G401 (cell line): ENCODE measurements around the gene NFASC. TPM values are rescaled to one million over a fixed set of nuclear protein-coding genes. Genes with fewer than 3 reads are reported as not detected.

Experiments used
- DNase-seq: peaks from one replicate; pipeline ENCODE4 v3.0.0-alpha.2; 2015; ENCODE audit warnings: low spot score
- in situ Hi-C: cut with HindIII; loops from 2 replicates; pipeline ENCODE4 v1.10.0; 2016; ENCODE audit warnings: low sequenced_read_pairs, mixed read lengths
- total RNA-seq: library from RNA; depleted of rRNA; stranded (reverse); fragments of >200 nt; shearing (Covaris generic); gene quantifications from 2 replicates; pipeline ENCODE4 v1.2.3, GENCODE V29; 2014

Gene NFASC
- total RNA-seq, 1 experiment from 2014 or later = not detected

DNA sequence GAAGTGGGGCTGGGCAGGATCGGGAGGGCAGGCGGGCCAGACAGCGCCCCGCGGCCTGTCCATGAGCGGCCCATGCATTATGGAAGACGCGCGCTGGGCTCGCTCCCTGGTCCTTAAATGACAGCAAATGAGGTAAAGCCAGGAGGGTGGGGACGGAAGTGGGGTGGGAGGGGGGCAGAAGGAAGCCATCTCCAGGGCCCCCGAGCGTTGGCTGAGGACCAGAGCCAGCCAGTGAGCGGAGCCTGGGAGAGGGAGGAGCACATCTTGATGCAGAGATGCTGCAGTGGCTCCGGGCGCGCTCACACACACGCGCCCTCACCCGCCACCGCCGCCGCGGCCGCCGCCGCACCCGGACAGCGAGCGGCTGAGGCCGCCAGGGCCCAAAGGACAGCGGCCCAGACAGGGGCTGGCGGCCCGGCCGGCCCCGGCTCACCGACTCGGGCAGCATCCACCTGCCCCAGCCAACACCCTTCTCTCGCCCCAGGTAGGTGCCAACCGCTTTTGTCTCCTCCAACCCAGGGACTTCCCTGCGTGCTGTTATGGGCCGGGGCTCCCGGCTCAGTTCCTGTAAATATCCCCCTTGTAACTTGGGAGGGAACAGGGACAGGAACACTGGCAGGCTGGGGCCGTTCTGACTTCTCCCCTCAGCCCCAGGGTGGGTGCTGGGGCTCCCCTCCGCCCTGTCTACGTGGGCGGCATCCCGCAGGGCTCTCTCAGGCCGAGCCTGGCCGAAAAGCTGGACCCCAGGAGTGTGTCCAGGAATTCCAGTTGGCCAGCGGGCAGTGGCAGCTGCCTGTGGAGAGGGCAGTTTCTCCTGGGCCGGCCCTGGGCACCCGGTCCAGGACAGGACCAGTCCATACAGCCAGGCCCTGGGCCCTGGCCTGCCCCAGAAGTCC lies 172.5 kb downstream of the NFASC start, which contains the start of gene CNTN2:
Gene CNTN2, plus strand, starts transcription at position 302 of the 896 bp plus-strand sequence. CDS start 9,974 bp downstream, outside the sequence.
- peak; percentile 84 for DNase-seq
- in situ Hi-C loops = no loop called here

DNA sequence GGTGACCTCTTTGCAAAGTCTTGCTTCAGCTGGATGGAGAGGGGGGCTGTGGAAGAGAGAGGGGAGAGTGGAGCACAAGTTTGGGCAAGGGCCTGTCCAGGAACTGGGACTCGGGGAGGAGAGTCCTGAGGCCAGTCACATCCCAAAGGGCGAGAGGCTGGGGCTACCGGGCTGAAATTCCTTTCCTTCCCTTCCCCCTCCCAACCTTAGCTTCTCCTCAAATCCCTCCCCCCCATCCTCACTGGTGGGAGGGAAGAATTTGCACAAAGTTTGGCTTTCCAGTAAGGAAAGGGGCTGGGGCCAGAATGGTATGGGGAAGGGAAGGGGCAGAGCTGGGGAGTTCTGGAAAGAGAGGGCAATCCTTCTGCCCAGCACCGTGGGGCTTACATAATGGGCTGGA lies 173.2 kb downstream of the NFASC start:
- DNase-seq = peak; percentile 37
- in situ Hi-C loops = no loop called here

DNA sequence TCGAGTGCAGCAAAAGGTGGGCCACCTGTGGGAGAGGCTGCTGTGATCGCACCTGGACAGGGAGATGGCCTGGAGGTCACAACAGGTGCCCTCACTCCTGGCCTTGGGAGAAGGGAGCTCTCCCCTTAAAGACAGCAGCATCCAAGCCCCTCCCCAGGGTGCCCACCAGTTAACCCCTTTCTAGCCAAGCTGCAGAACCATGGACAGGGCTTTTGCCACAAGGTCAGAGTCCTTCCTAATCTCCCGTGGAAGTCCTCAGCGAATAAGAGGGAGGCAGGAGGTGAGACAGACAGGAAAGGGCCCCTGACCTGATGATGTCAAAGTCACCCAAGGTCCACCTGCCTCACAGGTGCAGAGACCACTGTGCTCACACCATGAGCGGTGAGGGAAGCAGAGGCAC lies 174.1 kb downstream of the NFASC start:
- in situ Hi-C loops = no loop called here
- DNase-seq = no peak

DNA sequence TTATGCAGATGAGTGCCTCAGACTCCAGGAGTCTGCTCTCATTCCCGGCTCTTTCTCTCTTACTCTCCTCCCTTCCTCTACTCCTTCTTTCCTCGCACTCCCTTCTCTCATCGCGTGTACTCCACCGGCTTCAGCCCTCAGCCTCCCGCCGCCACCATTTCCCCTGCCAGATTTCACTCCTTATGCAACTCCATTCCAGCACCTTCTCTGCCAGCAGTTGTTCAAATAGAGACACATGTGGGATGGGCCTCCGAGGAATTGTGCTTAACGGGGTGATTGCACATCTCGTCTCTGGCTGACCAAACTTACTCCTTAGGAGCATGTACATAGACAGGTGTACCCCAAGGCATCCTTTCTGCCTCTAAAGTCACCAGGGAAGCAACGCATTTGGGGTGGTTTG lies 174.5 kb downstream of the NFASC start:
- in situ Hi-C loops = no loop called here

DNA sequence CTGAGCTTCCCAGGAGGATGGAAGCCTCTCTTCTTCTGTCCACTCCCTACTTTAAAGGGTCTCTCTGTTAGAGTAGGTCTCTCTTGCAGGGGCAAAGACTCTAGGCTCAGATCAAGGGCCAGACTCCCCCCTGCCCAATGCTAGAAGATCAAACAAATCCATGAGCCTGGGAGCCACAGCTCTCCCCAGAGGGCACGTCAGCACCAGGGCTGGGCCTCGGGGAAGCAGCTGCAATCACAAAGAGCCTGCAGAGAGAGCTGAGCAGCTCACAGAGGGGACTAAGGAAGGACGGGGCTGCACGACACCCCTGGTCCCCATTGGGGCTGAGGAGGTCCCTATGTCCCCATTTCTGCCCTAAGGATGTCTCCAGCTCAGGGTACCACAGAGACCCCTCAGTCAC lies 176.2 kb downstream of the NFASC start:
- in situ Hi-C loops = no loop called here
- DNase-seq = no peak

More for the DNA sequence above, 174.5 kb downstream of the NFASC start:
- DNase-seq = peak; percentile 35

DNA sequence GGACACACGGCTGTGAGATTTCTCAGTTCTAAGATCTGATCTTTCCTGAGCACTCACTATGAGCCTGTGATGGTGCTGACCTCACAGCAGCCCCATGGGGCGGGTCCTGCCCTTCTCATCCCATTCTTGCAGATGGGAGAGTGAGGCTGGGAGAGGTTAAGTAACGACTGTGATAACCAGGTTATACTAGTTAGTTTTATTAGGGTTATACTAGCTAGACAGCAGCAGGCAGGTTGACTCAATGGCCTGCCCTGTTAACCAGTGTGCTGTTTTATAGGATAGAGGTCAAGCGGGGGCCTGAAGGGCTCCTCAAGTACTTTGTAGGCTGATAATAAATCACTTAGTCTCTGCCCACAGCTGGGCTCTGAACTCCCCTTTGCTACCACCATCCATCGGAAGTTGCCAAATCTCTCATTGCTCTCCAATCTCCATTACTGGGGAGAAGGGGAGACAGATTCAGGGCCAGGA lies 177.1 kb downstream of the NFASC start:
- no peak for DNase-seq
- in situ Hi-C loops = no loop called here

DNA sequence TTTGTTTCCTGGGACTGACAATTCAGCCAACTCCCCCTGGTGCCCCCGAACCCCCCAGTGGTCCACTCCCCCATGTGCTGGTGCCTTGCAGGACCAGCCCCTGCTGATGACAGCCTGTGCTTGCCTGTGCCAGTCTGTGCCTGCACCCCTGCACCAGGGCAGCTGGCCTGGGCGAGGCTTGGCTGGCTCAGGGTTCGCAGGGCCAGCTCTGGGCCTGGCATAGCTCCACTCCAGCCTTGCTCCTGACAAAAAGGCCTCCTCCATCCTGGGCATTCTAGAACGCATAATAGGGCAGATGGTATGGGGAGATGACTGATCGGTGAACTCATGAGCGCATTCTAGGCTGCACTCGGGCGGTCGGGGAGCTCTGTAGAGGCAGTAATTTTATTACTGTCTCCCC lies 177.7 kb downstream of the NFASC start:
- DNase-seq = peak; percentile 93
- in situ Hi-C loops = no loop called here

DNA sequence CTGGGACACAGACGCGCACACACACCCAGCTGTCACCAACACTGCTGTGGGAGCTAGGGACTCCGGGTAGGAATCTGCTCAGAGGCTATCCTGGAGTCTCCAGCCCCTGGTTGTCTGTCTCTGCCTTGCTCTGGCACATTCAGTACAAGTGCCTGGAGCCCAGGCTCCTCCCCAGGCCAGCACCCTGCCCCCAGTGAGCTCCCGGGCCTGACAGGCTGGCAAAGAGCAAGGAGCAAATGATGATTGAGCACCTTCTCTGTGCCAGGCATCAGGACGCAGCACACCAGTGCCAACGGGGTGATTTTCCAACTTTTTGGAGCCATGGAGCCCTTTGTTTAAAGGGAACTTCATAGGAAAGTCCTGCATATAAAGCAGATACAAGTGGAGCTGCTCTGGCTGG lies 178.8 kb downstream of the NFASC start:
- in situ Hi-C loops = no loop called here
- DNase-seq = no peak

DNA sequence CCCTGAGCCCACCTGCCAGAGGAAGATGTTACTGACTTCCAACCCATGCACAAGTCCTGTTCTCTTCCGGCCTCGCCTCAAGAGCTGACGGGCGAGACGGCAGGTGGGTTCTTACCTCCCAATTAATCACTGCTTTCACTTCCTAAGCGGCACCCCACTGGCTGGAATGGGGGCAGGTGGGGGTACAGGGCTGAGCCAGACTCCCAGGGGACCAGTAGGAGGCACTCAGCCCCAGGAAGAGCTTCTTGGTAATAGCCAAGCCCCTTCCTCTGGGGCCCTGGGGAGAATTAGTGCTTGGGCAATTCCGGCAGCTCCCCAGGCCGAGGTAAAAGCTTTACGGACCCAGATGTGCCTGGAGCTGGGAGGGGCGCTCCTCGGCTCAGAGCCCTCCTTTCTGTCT lies 182.0 kb downstream of the NFASC start:
- in situ Hi-C loops = no loop called here
- DNase-seq = no peak

DNA sequence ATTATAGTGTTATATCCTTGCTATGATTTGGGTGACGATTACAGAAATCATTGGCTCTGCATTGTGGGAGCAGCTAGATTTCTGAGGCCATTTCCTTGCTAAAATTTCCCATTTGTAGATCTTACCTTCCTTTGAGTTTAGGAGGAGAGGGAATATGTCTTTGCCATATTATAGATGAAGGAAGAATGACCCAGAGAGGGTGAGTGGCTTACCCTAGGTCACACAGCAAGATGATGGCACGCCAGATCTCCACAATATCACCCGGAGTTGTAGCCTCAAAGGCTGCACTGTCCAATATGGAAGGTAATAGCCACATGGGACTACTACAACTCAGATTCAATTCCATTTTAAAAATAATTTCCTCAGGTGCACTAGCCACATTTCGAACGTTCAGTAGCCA lies 182.6 kb downstream of the NFASC start:
- in situ Hi-C loops = no loop called here
- no peak for DNase-seq

DNA sequence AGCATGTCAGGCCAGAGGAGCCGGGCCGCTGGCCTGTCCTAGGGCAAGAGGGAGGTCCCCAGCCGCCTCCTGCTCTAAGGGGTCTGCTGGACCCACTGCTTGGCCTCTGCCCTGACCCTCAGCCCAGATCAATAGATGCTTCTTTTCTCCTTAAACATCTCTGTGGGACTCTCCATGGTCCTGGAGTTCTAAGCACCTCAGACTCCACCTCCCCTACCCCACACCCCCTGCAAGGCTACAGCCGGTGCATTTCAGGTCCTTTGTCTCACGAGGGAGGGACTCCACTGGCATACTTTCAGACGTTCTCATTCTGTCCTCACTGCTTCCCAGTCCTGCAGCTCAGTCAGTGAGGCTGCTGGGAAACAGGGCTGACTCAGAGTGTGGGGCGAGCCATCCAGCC lies 183.4 kb downstream of the NFASC start:
- DNase-seq = no peak
- in situ Hi-C loops = no loop called here

DNA sequence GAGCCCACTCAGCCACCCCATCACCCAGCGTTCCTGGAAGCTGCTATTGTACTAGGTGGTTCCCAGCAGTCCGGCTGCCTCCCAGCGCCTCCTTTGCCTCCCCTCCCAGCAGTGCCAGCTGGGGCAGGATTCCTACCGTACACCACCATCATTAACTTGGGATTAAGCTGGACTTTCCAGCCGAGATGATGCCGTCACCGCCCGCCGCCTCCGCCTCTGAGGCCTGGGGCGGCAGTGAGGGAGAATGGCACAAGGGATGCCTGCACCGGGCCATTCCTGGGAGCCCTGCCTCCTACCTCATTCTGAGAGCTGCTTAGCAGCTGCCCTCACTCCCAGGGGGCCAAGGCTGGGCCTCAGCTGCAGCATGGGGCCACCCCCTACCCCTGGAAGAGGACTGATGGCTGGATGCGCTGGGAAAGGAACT lies 185.5 kb downstream of the NFASC start:
- DNase-seq = no peak
- in situ Hi-C loops = no loop called here

DNA sequence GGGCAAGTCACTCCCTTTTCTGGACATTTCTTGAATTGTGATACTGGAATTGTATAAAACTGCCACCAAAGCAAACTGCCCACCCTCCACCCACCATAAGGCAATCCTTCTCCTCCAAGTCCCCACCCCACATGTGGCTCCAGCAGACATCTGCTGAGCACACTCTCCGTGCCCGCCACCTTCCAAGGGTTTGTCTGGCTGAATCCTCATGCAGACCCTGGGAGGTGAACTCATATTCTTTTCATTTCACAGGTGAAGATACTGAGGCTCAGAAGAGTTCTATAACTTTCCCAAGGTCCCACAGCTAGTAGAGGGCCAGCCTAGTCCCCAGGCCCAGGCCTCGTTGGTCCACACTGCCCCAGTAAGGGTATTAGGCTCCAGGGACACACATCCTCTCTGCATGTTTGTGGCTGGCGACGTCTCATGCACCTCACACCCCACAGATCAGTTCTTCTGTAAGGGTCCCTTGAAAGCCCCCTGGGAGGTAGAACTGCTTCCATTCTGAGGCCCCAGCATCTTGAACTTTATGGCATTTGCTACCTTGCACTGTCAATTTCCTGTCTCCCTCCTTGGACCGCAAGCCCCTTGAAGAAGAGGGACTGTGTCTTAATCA lies 186.4 kb downstream of the NFASC start:
- DNase-seq = no peak
- in situ Hi-C loops = no loop called here

DNA sequence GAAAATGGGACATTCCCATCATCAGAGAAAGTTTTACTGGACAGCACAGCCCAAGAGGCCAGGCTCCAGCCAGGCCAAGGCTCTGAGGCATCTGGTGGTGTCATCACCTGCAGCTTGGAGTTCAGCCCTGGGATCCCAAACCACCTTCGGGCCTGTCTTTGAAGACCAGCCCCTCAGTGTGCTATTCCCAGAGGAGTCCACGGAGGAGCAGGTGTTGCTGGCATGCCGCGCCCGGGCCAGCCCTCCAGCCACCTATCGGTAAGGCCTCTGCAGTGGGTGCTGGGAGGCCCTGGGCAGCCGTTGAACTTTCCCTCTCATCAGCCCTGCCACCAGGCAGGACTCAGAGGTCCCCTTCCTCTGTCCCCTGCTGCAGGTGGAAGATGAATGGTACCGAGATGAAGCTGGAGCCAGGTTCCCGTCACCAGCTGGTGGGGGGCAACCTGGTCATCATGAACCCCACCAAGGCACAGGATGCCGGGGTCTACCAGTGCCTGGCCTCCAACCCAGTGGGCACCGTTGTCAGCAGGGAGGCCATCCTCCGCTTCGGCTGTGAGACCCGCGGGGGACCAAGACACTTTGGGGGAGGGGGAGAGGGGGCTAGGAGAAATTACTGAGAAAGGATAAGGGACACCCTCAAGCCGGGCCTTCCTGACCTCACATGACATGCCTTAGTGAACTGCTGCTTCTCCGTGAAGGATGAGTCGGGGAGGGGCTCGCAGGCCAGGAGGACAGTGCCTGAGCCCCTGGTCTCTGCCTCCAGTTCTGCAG lies 187.3 kb downstream of the NFASC start:
- in situ Hi-C loops = no loop called here
- no peak for DNase-seq

DNA sequence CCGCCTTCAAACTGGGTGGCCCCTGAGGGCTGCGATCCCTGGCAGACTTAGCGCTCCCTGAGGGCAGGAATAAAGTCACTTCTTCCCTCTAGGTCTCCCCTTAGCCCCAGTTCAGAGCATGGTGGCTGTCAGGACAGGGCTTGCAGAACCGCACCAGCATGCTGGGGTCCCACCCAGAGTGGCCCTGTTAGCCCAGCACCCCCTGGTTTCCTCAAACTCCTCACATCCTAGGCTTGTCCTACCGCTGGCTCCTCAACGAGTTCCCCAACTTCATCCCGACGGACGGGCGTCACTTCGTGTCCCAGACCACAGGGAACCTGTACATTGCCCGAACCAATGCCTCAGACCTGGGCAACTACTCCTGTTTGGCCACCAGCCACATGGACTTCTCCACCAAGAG lies 188.2 kb downstream of the NFASC start:
- DNase-seq = no peak
- in situ Hi-C loops = no loop called here

DNA sequence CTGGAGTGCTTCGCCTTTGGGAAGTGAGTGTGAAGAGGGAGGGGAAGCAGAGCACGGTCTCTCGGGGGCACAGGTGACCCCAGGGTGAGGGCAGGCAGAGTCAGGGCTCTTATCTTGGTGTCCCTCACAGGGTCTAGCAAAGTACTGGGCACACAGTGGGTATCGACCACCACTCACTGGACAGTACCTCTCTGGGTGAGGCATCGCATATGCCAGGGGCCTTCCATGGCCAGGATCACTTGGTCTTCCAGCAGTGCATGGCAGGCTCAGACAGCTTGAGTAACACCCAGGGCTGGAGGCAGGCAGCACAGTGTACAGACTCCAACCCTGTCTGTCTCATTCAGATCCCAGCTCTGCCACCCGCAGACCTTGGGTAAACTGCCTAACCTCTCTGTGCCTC lies 189.0 kb downstream of the NFASC start:
- in situ Hi-C loops = no loop called here
- DNase-seq = no peak

DNA sequence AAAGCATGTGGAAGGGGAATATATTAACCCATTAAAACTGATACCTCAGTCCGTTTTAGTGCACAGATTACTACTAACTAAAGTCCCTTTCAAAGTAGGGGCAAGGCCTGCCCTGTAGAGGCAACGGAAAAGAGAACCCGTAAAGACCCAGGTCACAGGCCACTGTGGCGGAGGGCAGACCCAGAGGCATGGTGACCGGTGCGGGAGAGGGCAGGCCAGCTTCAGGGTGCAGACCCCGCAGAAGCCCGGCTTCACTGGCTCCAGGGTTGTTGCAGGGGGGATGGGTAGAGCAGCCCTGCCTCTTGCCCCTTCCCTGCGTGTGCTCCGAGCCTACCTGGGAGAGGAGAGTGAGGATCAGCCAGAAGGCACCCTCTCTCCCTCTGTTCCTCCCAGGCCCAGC lies 190.1 kb downstream of the NFASC start:
- no peak for DNase-seq
- in situ Hi-C loops = no loop called here

DNA sequence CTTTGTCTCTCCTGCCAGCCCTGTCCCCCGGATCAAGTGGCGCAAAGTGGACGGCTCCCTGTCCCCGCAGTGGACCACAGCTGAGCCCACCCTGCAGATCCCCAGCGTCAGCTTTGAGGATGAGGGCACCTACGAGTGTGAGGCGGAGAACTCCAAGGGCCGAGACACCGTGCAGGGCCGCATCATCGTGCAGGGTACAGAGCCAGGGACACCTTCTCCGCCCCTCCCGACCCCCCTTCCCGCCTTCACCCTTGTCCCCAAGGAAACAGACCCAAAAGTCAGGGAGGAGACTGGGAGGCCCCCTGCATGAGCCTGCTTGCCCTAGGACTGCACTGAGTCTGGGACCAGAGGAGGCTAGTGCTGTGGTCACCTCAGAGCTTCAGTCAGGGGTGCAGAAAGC lies 190.6 kb downstream of the NFASC start:
- no peak for DNase-seq

DNA sequence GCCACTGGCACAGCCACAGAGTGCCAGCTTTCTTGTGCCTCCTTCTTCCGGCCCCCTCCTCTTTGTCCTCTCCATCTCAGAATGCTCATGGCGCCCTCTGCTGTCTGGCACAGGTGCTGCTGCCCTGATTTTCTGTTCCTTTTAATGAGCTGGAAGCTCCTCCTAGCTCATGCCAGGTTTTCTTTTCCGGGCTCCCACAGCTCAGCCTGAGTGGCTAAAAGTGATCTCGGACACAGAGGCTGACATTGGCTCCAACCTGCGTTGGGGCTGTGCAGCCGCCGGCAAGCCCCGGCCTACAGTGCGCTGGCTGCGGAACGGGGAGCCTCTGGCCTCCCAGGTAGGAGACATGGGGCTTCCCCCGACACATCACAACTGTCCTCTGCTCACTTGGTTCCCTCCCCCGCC lies 191.0 kb downstream of the NFASC start:
- in situ Hi-C loops = no loop called here
- peak; percentile 98 for DNase-seq

More for the DNA sequence above, 190.6 kb downstream of the NFASC start:
- in situ Hi-C loops = no loop called here

DNA sequence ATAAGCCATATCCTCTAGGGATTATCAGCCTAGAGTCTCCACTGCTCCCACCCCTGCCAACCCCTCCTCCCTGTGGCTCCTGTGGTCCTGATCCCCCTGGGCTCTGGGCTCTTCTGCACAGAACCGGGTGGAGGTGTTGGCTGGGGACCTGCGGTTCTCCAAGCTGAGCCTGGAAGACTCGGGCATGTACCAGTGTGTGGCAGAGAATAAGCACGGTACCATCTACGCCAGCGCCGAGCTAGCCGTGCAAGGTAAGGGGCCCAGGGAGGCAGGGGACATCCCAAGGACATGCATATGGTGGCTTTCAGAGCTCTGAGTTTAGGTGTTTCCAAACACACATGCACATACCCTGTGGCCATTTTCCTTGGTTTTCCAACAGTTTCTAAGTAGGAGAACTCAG lies 191.7 kb downstream of the NFASC start:
- DNase-seq = no peak
- in situ Hi-C loops = no loop called here
